Caco-2 (cell line): ENCODE measurements around the gene PLAC8. TPM values are rescaled to one million over a fixed set of nuclear protein-coding genes. Genes with fewer than 3 reads are reported as not detected.

Experiments
- BruUV-seq: library from RNA; stranded (reverse); fragments of 400-500 nt; replicated peaks from 2 replicates; lab custom pipeline; 2021; lab: Mats Ljungman, UMichigan
- CTCF ChIA-PET: fragments of 300-600 bp; sonication (Branson Sonifier 250); formaldehyde crosslinking; loops from one replicate; lab custom pipeline; 2022; ENCODE audit warnings: antibody characterized with exemption; lab: Charles Lee
- POLR2A ChIA-PET: fragments of 300-600 bp; sonication (Branson Sonifier 250); formaldehyde crosslinking; loops from one replicate; lab custom pipeline; 2022; ENCODE audit warnings: antibody characterized with exemption; lab: Charles Lee
- DNase-seq, 2 experiments: peaks; one replicate each; pipeline versions ENCODE4 v3.0.0 to v3.0.0-alpha.2; 2020 to 2022
- H3K27me3 ChIP-seq: replicated peaks from 2 replicates; pipeline ENCODE4 v1.6.0; 2011; ENCODE audit warnings: low read length; ENCODE audit not compliant: control insufficient read depth, insufficient read depth
- H3K36me3 ChIP-seq: 2 replicates; pipeline ENCODE4 v1.5.1; 2011; ENCODE audit warnings: low read length; ENCODE audit not compliant: control insufficient read depth, insufficient read depth
- H3K4me1 ChIP-seq: fragments of 250-450 bp; sonication (Bioruptor Pico); 2 replicates; pipeline ENCODE4 v1.5.1; 2020; ENCODE audit warnings: mild to moderate bottlenecking
- H3K4me3 ChIP-seq: 2 replicates; pipeline ENCODE4 v1.5.1; 2011; ENCODE audit warnings: low read depth, mild to moderate bottlenecking, control low read depth, low read length
- H3K9me3 ChIP-seq: fragments of 250-450 bp; sonication (Bioruptor Pico); 2 replicates; pipeline ENCODE4 v1.5.1; 2020; ENCODE audit warnings: mild to moderate bottlenecking, moderate library complexity
- H3K27ac Mint-ChIP-seq: one replicate; pipeline ENCODE4 v1.8.0; 2022; ENCODE audit warnings: mixed read lengths; ENCODE audit not compliant: unreplicated experiment
- H3K27me3 Mint-ChIP-seq: one replicate; pipeline ENCODE4 v1.8.0; 2022; ENCODE audit warnings: mixed read lengths; ENCODE audit not compliant: insufficient read depth, unreplicated experiment
- H3K36me3 Mint-ChIP-seq: one replicate; pipeline ENCODE4 v1.8.0; 2022; ENCODE audit warnings: mild to moderate bottlenecking, mixed read lengths; ENCODE audit not compliant: insufficient read depth, unreplicated experiment
- H3K4me1 Mint-ChIP-seq: one replicate; pipeline ENCODE4 v1.8.0; 2022; ENCODE audit warnings: low read depth, mixed read lengths; ENCODE audit not compliant: unreplicated experiment
- H3K4me3 Mint-ChIP-seq: one replicate; pipeline ENCODE4 v1.8.0; 2022; ENCODE audit warnings: mild to moderate bottlenecking, moderate library complexity, mixed read lengths; ENCODE audit not compliant: unreplicated experiment
- H3K9me3 Mint-ChIP-seq: one replicate; pipeline ENCODE4 v1.8.0; 2022; ENCODE audit warnings: mixed read lengths; ENCODE audit not compliant: unreplicated experiment
- CTCF ChIP-seq, 2 experiments: fragments of 200-600 bp in 1 of 2; IDR thresholded peaks; 1 replicate in 1 of 2; 2 replicates in 1 of 2; pipeline versions ENCODE4 v1.5.1 to v1.8.0; 2011 to 2022; ENCODE audit warnings: antibody characterized with exemption in 1 of 2, control low read depth in 1 of 2, inconsistent platforms in 1 of 2, low read depth in 1 of 2, low read length in 1 of 2, mild to moderate bottlenecking in 1 of 2, moderate library complexity in 1 of 2; ENCODE audit not compliant: insufficient read depth in 1 of 2, severe bottlenecking in 1 of 2, unreplicated experiment in 1 of 2
- intact Hi-C: fragments of 100-400 bp; cut with micrococcal nuclease; formaldehyde crosslinking; loops from one replicate; pipeline ENCODE4 v1.10.0; 2022; ENCODE audit not compliant: unreplicated experiment
- total RNA-seq: library from RNA; stranded (reverse); gene quantifications from 2 replicates; pipeline ENCODE4 v1.2.3, GENCODE V29; 2022

The PLAC8 gene
- total RNA-seq, 1 experiment from 2014 or later = 13.6 TPM

- ChIA-PET CTCF (no interaction called here), POLR2A (no interaction called here)
- H3K4me3 ChIP-seq = no peak overlapping the region
- H3K27ac Mint-ChIP-seq = no peak overlapping the region
- peaks cover 8% of the 10 kb centered on the region for H3K4me1 Mint-ChIP-seq
- H3K4me1 ChIP-seq = peaks cover 12% of the 10 kb centered on the region; the same call in 1 of the 2 replicates
- BruUV-seq = no TSS peak
- H3K27me3 ChIP-seq = no peaks in the 10 kb centered on the region
- H3K9me3 ChIP-seq = no peaks in the 10 kb centered on the region
- no peaks in the 10 kb centered on the region for H3K27me3 Mint-ChIP-seq
- no peaks in the 10 kb centered on the region for H3K9me3 Mint-ChIP-seq
- peak overlapping the region; percentile 79 for H3K4me3 Mint-ChIP-seq
- no peak for TF ChIP-seq CTCF (IDR thresholded peaks at IDR 0.05; ENCODE audit: insufficient read depth in 1 of 2, low read depth in 1 of 2, low read length in 1 of 2, severe bottlenecking in 1 of 2, unreplicated experiment in 1 of 2)
- H3K36me3 Mint-ChIP-seq = no peaks in the 10 kb centered on the region
- intact Hi-C loops = no loop called here
- no peaks in the 10 kb centered on the region for H3K36me3 ChIP-seq
- no peak for DNase-seq
These were observed 6.2 kb downstream of the PLAC8 start for GRCh38 chr4:83108101-83108861.

- Histone ChIP-seq H3K27me3 (no peaks in the 10 kb centered on the region), H3K4me1 (peaks cover 11% of the 10 kb centered on the region; the same call in 1 of the 2 replicates), H3K4me3 (no peak overlapping the region), H3K9me3 (no peaks in the 10 kb centered on the region), H3K36me3 (no peaks in the 10 kb centered on the region)
- no peak overlapping the region for H3K27ac Mint-ChIP-seq
- TF ChIP-seq CTCF (IDR thresholded peaks at IDR 0.05; ENCODE audit: insufficient read depth in 1 of 2, low read depth in 1 of 2, low read length in 1 of 2, severe bottlenecking in 1 of 2, unreplicated experiment in 1 of 2) = no peak
- no peaks in the 10 kb centered on the region for H3K36me3 Mint-ChIP-seq
- H3K27me3 Mint-ChIP-seq = no peaks in the 10 kb centered on the region
- DNase-seq = no peak
- H3K4me3 Mint-ChIP-seq = no peak overlapping the region
- BruUV-seq = no TSS peak
- H3K4me1 Mint-ChIP-seq = peaks cover 6% of the 10 kb centered on the region
- intact Hi-C loops = no loop called here
- ChIA-PET CTCF (no interaction called here), POLR2A (no interaction called here)
- no peaks in the 10 kb centered on the region for H3K9me3 Mint-ChIP-seq
These were observed 6.9 kb downstream of the PLAC8 start for GRCh38 chr4:83107631-83108030.

GRCh38 chr4:83104991-83105390, 9.5 kb downstream of the PLAC8 start:
- Histone ChIP-seq H3K27me3 (no peaks in the 10 kb centered on the region), H3K4me1 (0 out of 2 replicates have a peak, but pooled peaks cover 3% of the 10 kb centered on the region), H3K9me3 (no peaks in the 10 kb centered on the region), H3K4me3 (no peak overlapping the region), H3K36me3 (no peaks in the 10 kb centered on the region)
- intact Hi-C loops = no loop called here
- Mint-ChIP-seq H3K27me3 (no peaks in the 10 kb centered on the region), H3K9me3 (no peaks in the 10 kb centered on the region), H3K36me3 (no peaks in the 10 kb centered on the region), H3K4me1 (no peaks in the 10 kb centered on the region), H3K4me3 (no peak overlapping the region), H3K27ac (no peak overlapping the region)
- CTCF ChIA-PET = no interaction called here
- BruUV-seq = no TSS peak
- POLR2A ChIA-PET = no interaction called here
- no peak for TF ChIP-seq CTCF (IDR thresholded peaks at IDR 0.05; ENCODE audit: insufficient read depth in 1 of 2, low read depth in 1 of 2, low read length in 1 of 2, severe bottlenecking in 1 of 2, unreplicated experiment in 1 of 2)
- DNase-seq = no peak
